GM12878 (cell line): ENCODE measurements around the gene LRP3. TPM values are rescaled to one million over a fixed set of nuclear protein-coding genes. Genes with fewer than 3 reads are reported as not detected.

Experiments
- ATAC-seq: fragments of 200-7000 bp; cut with Tn5 transposase; 3 replicates; pipeline ENCODE4 v1.9.1; 2020; ENCODE audit warnings: mild to moderate bottlenecking, moderate library complexity
- BruUV-seq: library from RNA; stranded (reverse); fragments of 400-500 nt; replicated peaks from 2 replicates; lab custom pipeline; 2021; lab: Mats Ljungman, UMichigan
- CTCF ChIA-PET: fragments of 300-600 bp; sonication (Branson Sonifier 250); formaldehyde crosslinking; extraction: SDS; loops from one replicate; lab custom pipeline; 2021; ENCODE audit warnings: inconsistent platforms; lab: Yijun Ruan, JAX
- POLR2A ChIA-PET: fragments of 350-600 bp; formaldehyde crosslinking; extraction: SDS; loops from one replicate; lab custom pipeline; 2021; ENCODE audit warnings: inconsistent platforms; lab: Charles Lee
- RAD21 ChIA-PET: fragments of 300-600 bp; sonication (Branson Sonifier 250); formaldehyde crosslinking; loops from one replicate; lab custom pipeline; 2023; ENCODE audit warnings: antibody characterized with exemption; ENCODE audit not compliant: unreplicated experiment; lab: Charles Lee
- SMC1A ChIA-PET: fragments of 300-600 bp; sonication (Branson Sonifier 250); formaldehyde crosslinking; loops from one replicate; lab custom pipeline; 2023; ENCODE audit not compliant: unreplicated experiment, uncharacterized antibody; lab: Charles Lee
- DNase-seq: peaks from one replicate; pipeline ENCODE4 v3.0.0-alpha.2; 2011; ENCODE audit warnings: low read depth, low spot score
- FAIRE-seq: peaks from 3 replicates; lab custom pipeline; 2011; peaks lifted over from hg19 to GRCh38; lab: Jason Lieb, UNC
- H2AFZ ChIP-seq: 2 replicates; pipeline ENCODE4 v1.6.0; 2011; ENCODE audit warnings: low read depth, low read length, control low read depth; ENCODE audit not compliant: control insufficient read depth
- H3K27ac ChIP-seq: 2 replicates; pipeline ENCODE4 v1.5.1; 2011; ENCODE audit warnings: control low read depth; ENCODE audit not compliant: control insufficient read depth, insufficient read depth
- H3K27me3 ChIP-seq, 2 experiments: replicated peaks in 1 of 2; 2 replicates each; pipeline versions ENCODE4 v1.6.0 to v1.6.1; 2011; ENCODE audit warnings: low read length in 1 of 2; ENCODE audit not compliant: control insufficient read depth in 2 of 2, insufficient read depth in 2 of 2
- H3K36me3 ChIP-seq, 2 experiments: 2 replicates each; pipeline ENCODE4 v1.5.1; 2011; ENCODE audit warnings: low read length in 1 of 2; ENCODE audit not compliant: control insufficient read depth in 2 of 2, insufficient read depth in 2 of 2
- H3K4me1 ChIP-seq: 2 replicates; pipeline ENCODE4 v1.6.1; 2011; ENCODE audit warnings: mild to moderate bottlenecking, low read length, moderate library complexity, mixed read lengths; ENCODE audit not compliant: control insufficient read depth, insufficient read depth
- H3K4me2 ChIP-seq: 2 replicates; pipeline ENCODE4 v1.6.0; 2011; ENCODE audit warnings: control low read depth; ENCODE audit not compliant: control insufficient read depth, insufficient read depth
- H3K4me3 ChIP-seq: fragments of 200-600 bp; sonication (generic); 2 replicates; pipeline ENCODE4 v1.5.1; 2016
- H3K79me2 ChIP-seq: 2 replicates; pipeline ENCODE4 v1.6.0; 2011; ENCODE audit warnings: low read length; ENCODE audit not compliant: control insufficient read depth, insufficient read depth
- H3K9ac ChIP-seq: 2 replicates; pipeline ENCODE4 v1.8.0; 2011; ENCODE audit warnings: low read length, control low read depth, mixed read lengths; ENCODE audit not compliant: control insufficient read depth, insufficient read depth
- H3K9me3 ChIP-seq: replicated peaks from 3 replicates; pipeline ENCODE4 v1.5.1; 2011; ENCODE audit warnings: mild to moderate bottlenecking, low read length; ENCODE audit not compliant: control insufficient read depth, insufficient read depth
- H4K20me1 ChIP-seq: 2 replicates; pipeline ENCODE4 v1.6.0; 2011; ENCODE audit not compliant: control insufficient read depth, insufficient read depth
- BMI1 ChIP-seq: fragments of 450-650 bp; IDR thresholded peaks from 2 replicates; pipeline ENCODE4 v1.6.1; 2016; ENCODE audit warnings: mild to moderate bottlenecking, moderate library complexity, borderline replicate concordance
- CEBPB ChIP-seq, 2 experiments: fragments of 150-350 bp in 1 of 2; IDR thresholded peaks; 2 replicates each; pipeline ENCODE4 v1.6.1; 2012 to 2014; ENCODE audit warnings: low read depth in 2 of 2, low read length in 2 of 2, borderline replicate concordance in 1 of 2, inconsistent platforms in 1 of 2
- CREB1 ChIP-seq: IDR thresholded peaks from 2 replicates; pipeline ENCODE4 v1.6.1; 2012; ENCODE audit warnings: low read depth, mild to moderate bottlenecking, inconsistent platforms
- EED ChIP-seq: sonication (generic); IDR thresholded peaks from 2 replicates; pipeline ENCODE4 v1.6.1; 2016; ENCODE audit warnings: antibody characterized with exemption, low read depth
- EGR1 ChIP-seq, 2 experiments: IDR thresholded peaks; 1 replicate in 1 of 2; 2 replicates in 1 of 2; pipeline ENCODE4 v1.6.1; 2011 to 2012; ENCODE audit warnings: low read depth in 2 of 2, low read length in 2 of 2, borderline replicate concordance in 1 of 2, mild to moderate bottlenecking in 1 of 2, moderate library complexity in 1 of 2
- IRF4 ChIP-seq: IDR thresholded peaks from 2 replicates; pipeline ENCODE4 v1.6.1; 2011; ENCODE audit warnings: low read depth, low read length
- MTA2 ChIP-seq: fragments of 450-650 bp; IDR thresholded peaks from 2 replicates; pipeline ENCODE4 v1.6.1; 2016; ENCODE audit warnings: low read depth, mild to moderate bottlenecking, moderate library complexity
- PBX3 ChIP-seq: IDR thresholded peaks from 2 replicates; pipeline ENCODE4 v1.6.1; 2011; ENCODE audit warnings: mild to moderate bottlenecking, low read depth, low read length, moderate library complexity; ENCODE audit not compliant: insufficient replicate concordance
- SREBF2 ChIP-seq: IDR thresholded peaks from 2 replicates; pipeline ENCODE4 v1.6.1; 2012; ENCODE audit warnings: mild to moderate bottlenecking, low read length
- ZNF24 ChIP-seq: fragments of 450-650 bp; IDR thresholded peaks from 2 replicates; pipeline ENCODE4 v1.6.1; 2017; ENCODE audit warnings: antibody characterized with exemption, mild to moderate bottlenecking
- ZNF592 ChIP-seq: fragments of 450-650 bp; IDR thresholded peaks from 2 replicates; pipeline ENCODE4 v1.6.1; 2017; ENCODE audit warnings: mild to moderate bottlenecking, moderate library complexity
- WGBS: methylation state at CpG from one replicate; pipeline ENCODE4 v1.1.6; 2016; ENCODE audit warnings: low lambda C conversion rate; ENCODE audit not compliant: insufficient replicate concordance, insufficient coverage; ENCODE audit errors: missing lambda C conversion rate; 5-methylcytosine and 5-hydroxymethylcytosine counted together
- in situ Hi-C: fragments of 300-500 bp; cut with MboI; formaldehyde crosslinking; loops from 9 replicates; pipeline ENCODE4 v1.14.3; 2018; ENCODE audit warnings: mixed read lengths
- intact Hi-C: fragments of 100-400 bp; cut with micrococcal nuclease; formaldehyde crosslinking; loops from one replicate; pipeline ENCODE4 v1.14.2; 2022; ENCODE audit not compliant: unreplicated experiment
- polyA plus RNA-seq, 11 experiments: library from polyadenylated mRNA; depleted of rRNA in 4 of 11; unstranded in 6 of 11; stranded (reverse) in 5 of 11; fragments of >200 nt; fragmentation: Nextera tagmentation in 4 of 11; fragmentation: Illumina TruSeq in 1 of 11; extraction: Ambion mirVana in 4 of 11; extraction: Trizol in 1 of 11; gene quantifications; 1 replicate in 1 of 11; 2 replicates in 10 of 11; pipeline versions ENCODE4 v1.2.1 to v1.2.3, GENCODE V29; 2011 to 2016; ENCODE audit warnings: inconsistent platforms in 2 of 11, missing spikeins in 2 of 11, low read depth in 1 of 11
- total RNA-seq, 4 experiments: library from RNA; depleted of rRNA in 3 of 4; stranded (reverse); fragments of >200 nt in 3 of 4; fragmentation: Illumina TruSeq in 1 of 4; extraction: Trizol in 1 of 4; gene quantifications; 2 replicates each; pipeline versions ENCODE4 v1.2.1 to v1.2.3, GENCODE V29; 2013 to 2021
- TF ChIP-seq, protein P1 (sequence below): fragments of 450-650 bp; IDR thresholded peaks from 2 replicates; pipeline ENCODE4 v1.6.1; 2016; ENCODE audit warnings: mild to moderate bottlenecking, moderate library complexity, borderline replicate concordance

Gene LRP3
- total and polyA plus RNA-seq, 10 of the 15 experiments (the other 5 are each of a cell fraction or from before 2014, with no cell fraction given) = 0.12 to 3.2 (median 0.64) TPM; not detected in 2

DNA sequence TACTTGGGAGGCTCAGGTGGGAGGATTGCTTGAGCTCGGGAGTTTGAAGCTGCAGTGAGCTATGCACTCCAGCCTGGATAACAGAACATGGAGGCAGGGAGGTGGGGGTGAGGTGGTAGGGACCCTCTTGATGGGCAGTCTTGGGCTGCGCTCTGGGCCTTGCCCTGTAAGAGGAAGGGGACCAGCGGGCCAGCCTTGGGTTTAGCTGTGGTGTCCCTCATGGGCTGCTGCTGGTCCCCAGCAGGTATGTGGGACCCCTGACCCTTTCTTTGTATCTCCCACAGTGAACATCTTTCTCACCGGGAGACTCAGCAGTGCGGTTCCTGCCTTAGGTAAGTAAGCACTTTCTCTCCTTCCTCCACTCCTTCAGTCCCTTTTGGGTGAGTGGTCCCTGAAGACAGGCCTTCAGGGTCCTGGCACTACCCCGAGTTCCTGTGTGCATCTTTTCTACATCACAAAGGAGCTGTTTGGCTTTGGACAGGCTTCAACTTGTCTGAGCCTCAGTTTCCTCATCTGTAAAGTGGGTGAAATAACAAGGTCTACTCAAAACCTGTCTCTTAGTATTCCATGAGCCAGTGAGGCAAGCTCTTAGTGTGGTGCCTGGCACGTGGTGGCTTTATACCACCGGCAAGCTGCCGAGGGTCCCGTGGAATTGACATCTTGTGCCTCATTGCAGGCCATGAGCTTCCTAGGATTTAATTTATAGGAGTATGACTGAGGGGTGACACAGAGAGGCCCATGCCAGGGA lies 2.5 kb downstream of the LRP3 start:
- no peak for FAIRE-seq
- in situ Hi-C loops = no loop called here
- TF ChIP-seq ZNF592 = no peak
- TF ChIP-seq IRF4 = no peak
- TF ChIP-seq CEBPB (IDR thresholded peaks at IDR 0.05; ENCODE audit: borderline replicate concordance in 1 of 2, low read depth in 2 of 2, low read length in 2 of 2) = no peak
- TF ChIP-seq EGR1 (IDR thresholded peaks at IDR 0.05; ENCODE audit: borderline replicate concordance in 1 of 2, low read depth in 2 of 2, low read length in 2 of 2) = no peak
- no peak for TF ChIP-seq EED
- TF ChIP-seq, protein P1, sequence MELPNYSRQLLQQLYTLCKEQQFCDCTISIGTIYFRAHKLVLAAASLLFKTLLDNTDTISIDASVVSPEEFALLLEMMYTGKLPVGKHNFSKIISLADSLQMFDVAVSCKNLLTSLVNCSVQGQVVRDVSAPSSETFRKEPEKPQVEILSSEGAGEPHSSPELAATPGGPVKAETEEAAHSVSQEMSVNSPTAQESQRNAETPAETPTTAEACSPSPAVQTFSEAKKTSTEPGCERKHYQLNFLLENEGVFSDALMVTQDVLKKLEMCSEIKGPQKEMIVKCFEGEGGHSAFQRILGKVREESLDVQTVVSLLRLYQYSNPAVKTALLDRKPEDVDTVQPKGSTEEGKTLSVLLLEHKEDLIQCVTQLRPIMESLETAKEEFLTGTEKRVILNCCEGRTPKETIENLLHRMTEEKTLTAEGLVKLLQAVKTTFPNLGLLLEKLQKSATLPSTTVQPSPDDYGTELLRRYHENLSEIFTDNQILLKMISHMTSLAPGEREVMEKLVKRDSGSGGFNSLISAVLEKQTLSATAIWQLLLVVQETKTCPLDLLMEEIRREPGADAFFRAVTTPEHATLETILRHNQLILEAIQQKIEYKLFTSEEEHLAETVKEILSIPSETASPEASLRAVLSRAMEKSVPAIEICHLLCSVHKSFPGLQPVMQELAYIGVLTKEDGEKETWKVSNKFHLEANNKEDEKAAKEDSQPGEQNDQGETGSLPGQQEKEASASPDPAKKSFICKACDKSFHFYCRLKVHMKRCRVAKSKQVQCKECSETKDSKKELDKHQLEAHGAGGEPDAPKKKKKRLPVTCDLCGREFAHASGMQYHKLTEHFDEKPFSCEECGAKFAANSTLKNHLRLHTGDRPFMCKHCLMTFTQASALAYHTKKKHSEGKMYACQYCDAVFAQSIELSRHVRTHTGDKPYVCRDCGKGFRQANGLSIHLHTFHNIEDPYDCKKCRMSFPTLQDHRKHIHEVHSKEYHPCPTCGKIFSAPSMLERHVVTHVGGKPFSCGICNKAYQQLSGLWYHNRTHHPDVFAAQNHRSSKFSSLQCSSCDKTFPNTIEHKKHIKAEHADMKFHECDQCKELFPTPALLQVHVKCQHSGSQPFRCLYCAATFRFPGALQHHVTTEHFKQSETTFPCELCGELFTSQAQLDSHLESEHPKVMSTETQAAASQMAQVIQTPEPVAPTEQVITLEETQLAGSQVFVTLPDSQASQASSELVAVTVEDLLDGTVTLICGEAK = no peak
- no peak for TF ChIP-seq BMI1
- TF ChIP-seq ZNF24 = no peak
- no peak for TF ChIP-seq PBX3
- TF ChIP-seq CREB1 = no peak
- no peak for TF ChIP-seq MTA2
- no peak for TF ChIP-seq SREBF2

More for the DNA sequence above, 2.5 kb downstream of the LRP3 start:
- no TSS peak for BruUV-seq
- WGBS = 62% methylated on average over 9 of the region's 10 CpGs
- peaks cover 5% of the 10 kb centered on the region for H3K4me1 ChIP-seq
- H3K9me3 ChIP-seq = no peaks in the 10 kb centered on the region
- ChIA-PET SMC1A (interaction anchor here (1.4 kb wide), 1 partner anchor 20 kb away, joined by 6 read pairs; no protein-coding TSS in a partner anchor), RAD21 (interaction anchor here (0.9 to 1.4 kb wide), 2 partner anchors 12 to 37 kb away, joined by 3 read pairs; no protein-coding TSS in a partner anchor), POLR2A (interaction anchor here (0.5 kb wide), 1 partner anchor 616 kb away, joined by 6 read pairs; no protein-coding TSS in a partner anchor), CTCF (interaction anchor here (1.2 to 3.2 kb wide), 6 partner anchors 9 to 220 kb away, joined by 3 to 21 read pairs (median 3); no protein-coding TSS in a partner anchor)
- no peak overlapping the region for H3K9ac ChIP-seq
- H3K27me3 ChIP-seq = peaks cover 0 to 3% of the 10 kb centered on the region in 2 experiments; a peak in 3 of 4 replicates
- H3K4me2 ChIP-seq = no peak overlapping the region
- no peak overlapping the region for H3K27ac ChIP-seq
- H3K79me2 ChIP-seq = no peaks in the 10 kb centered on the region
- no peak for ATAC-seq
- H4K20me1 ChIP-seq = no peaks in the 10 kb centered on the region
- H3K4me3 ChIP-seq = no peak overlapping the region
- H2AFZ ChIP-seq = no peak overlapping the region
- no peaks in the 10 kb centered on the region for H3K36me3 ChIP-seq
- DNase-seq = no peak
- intact Hi-C loops = no loop called here
